ENCODE data around the gene CELF1. TPM values are rescaled to one million over a fixed set of nuclear protein-coding genes. Genes with fewer than 3 reads are reported as not detected.
"Not testable (repeated sequence)": the region's sequence is repeated elsewhere in the genome, so short reads cannot be mapped to it uniquely, and the experiment has no call there.

The CELF1 gene
- total and polyA plus RNA-seq, 5 donors from 2014 or later: 30.8 to 124 (median 52.4) TPM

GRCh38 chr11:47546274-47546673 lies 6.7 kb downstream of the CELF1 start:
- not testable (repeated sequence) for H3K27ac ChIP-seq (ENCODE audit: insufficient read depth, low read length, poor library complexity, severe bottlenecking); H3K27me3 ChIP-seq (ENCODE audit: control insufficient read depth, insufficient read depth, low read length); ATAC-seq (ENCODE audit: low read depth in 2 of 2); H3K4me3 ChIP-seq (ENCODE audit: low read depth, low read length); H3K36me3 Mint-ChIP-seq; H3K27ac Mint-ChIP-seq; DNase-seq; H3K9me3 ChIP-seq (ENCODE audit: control insufficient read depth in 2 of 2, low read length in 2 of 2); H3K9me3 Mint-ChIP-seq; H3K36me3 ChIP-seq (ENCODE audit: control insufficient read depth, insufficient read depth, low read length); H3K27me3 Mint-ChIP-seq
- H3K4me1 Mint-ChIP-seq: peaks cover 20 to 87% (median 53%) of the 10 kb centered on the region in 4 donors
- H3K4me1 ChIP-seq (ENCODE audit: control insufficient read depth, insufficient read depth, low read length, poor library complexity, severe bottlenecking): peaks cover 57% of the 10 kb centered on the region
- peak overlapping the region; percentile 1 to 52 (median 34) for H3K4me3 Mint-ChIP-seq

- ATAC-seq (ENCODE audit: low read depth in 2 of 2) (no peak), DNase-seq (no peak)
- no peak overlapping the region for H3K27ac ChIP-seq (ENCODE audit: insufficient read depth, low read length, poor library complexity, severe bottlenecking)
- H3K4me3 Mint-ChIP-seq: peak overlapping the region in 1 of 4 donors; percentile 8
- no peak overlapping the region for H3K4me3 ChIP-seq (ENCODE audit: low read depth, low read length)
- peaks cover 23 to 87% (median 54%) of the 10 kb centered on the region in 4 donors for H3K4me1 Mint-ChIP-seq
- H3K27me3 Mint-ChIP-seq: no peaks in the 10 kb centered on the region
- no peaks in the 10 kb centered on the region for H3K27me3 ChIP-seq (ENCODE audit: control insufficient read depth, insufficient read depth, low read length)
- H3K36me3 Mint-ChIP-seq: peaks cover 13% of the 10 kb centered on the region
- H3K4me1 ChIP-seq (ENCODE audit: control insufficient read depth, insufficient read depth, low read length, poor library complexity, severe bottlenecking): peaks cover 57% of the 10 kb centered on the region
- no peaks in the 10 kb centered on the region for H3K9me3 Mint-ChIP-seq
- no peak overlapping the region for H3K27ac Mint-ChIP-seq
- H3K9me3 ChIP-seq (ENCODE audit: control insufficient read depth in 2 of 2, low read length in 2 of 2): no peaks in the 10 kb centered on the region
- no peaks in the 10 kb centered on the region for H3K36me3 ChIP-seq (ENCODE audit: control insufficient read depth, insufficient read depth, low read length)
Measured at GRCh38 chr11:47545298-47545697, 7.6 kb downstream of the CELF1 start.

GRCh38 chr11:47541070-47541469 lies 11.9 kb downstream of the CELF1 start:
- DNase-seq (no peak), ATAC-seq (ENCODE audit: low read depth in 2 of 2) (peak in 1 of 2 donors; percentile 47)
- Histone ChIP-seq H3K36me3 (ENCODE audit: control insufficient read depth, insufficient read depth, low read length) (peaks cover 3% of the 10 kb centered on the region), H3K9me3 (ENCODE audit: control insufficient read depth in 2 of 2, low read length in 2 of 2) (no peaks in the 10 kb centered on the region), H3K4me3 (ENCODE audit: low read depth, low read length) (peak overlapping the region; percentile 59), H3K27ac (ENCODE audit: insufficient read depth, low read length, poor library complexity, severe bottlenecking) (no peak overlapping the region), H3K27me3 (ENCODE audit: control insufficient read depth, insufficient read depth, low read length) (no peaks in the 10 kb centered on the region), H3K4me1 (ENCODE audit: control insufficient read depth, insufficient read depth, low read length, poor library complexity, severe bottlenecking) (peaks cover 62% of the 10 kb centered on the region)
- H3K9me3 Mint-ChIP-seq: peaks cover 0 to 1% (median 0%) of the 10 kb centered on the region in 7 donors
- H3K27me3 Mint-ChIP-seq: no peaks in the 10 kb centered on the region
- H3K4me3 Mint-ChIP-seq: peak overlapping the region; percentile 52 to 82 (median 79)
- peak overlapping the region; percentile 81 to 94 (median 89) for H3K27ac Mint-ChIP-seq
- peaks cover 23 to 88% (median 49%) of the 10 kb centered on the region in 4 donors for H3K4me1 Mint-ChIP-seq
- peaks cover 20% of the 10 kb centered on the region for H3K36me3 Mint-ChIP-seq

- no peak for ATAC-seq (ENCODE audit: low read depth in 2 of 2)
- no peak overlapping the region for H3K27ac ChIP-seq (ENCODE audit: insufficient read depth, low read length, poor library complexity, severe bottlenecking)
- H3K4me3 Mint-ChIP-seq: peak overlapping the region in 3 of 4 donors; percentile 70 to 81 (median 77)
- peaks cover 57% of the 10 kb centered on the region for H3K4me1 ChIP-seq (ENCODE audit: control insufficient read depth, insufficient read depth, low read length, poor library complexity, severe bottlenecking)
- H3K27me3 Mint-ChIP-seq: no peaks in the 10 kb centered on the region
- H3K36me3 ChIP-seq (ENCODE audit: control insufficient read depth, insufficient read depth, low read length): peaks cover 4% of the 10 kb centered on the region
- peak overlapping the region; percentile 68 for H3K4me3 ChIP-seq (ENCODE audit: low read depth, low read length)
- H3K4me1 Mint-ChIP-seq: peaks cover 23 to 88% (median 54%) of the 10 kb centered on the region in 4 donors
- peak overlapping the region in 2 of 3 donors; percentile 78 to 89 for H3K27ac Mint-ChIP-seq
- no peaks in the 10 kb centered on the region for H3K27me3 ChIP-seq (ENCODE audit: control insufficient read depth, insufficient read depth, low read length)
- no peaks in the 10 kb centered on the region for H3K9me3 ChIP-seq (ENCODE audit: control insufficient read depth in 2 of 2, low read length in 2 of 2)
- DNase-seq: no peak
- peaks cover 25% of the 10 kb centered on the region for H3K36me3 Mint-ChIP-seq
- peaks cover 0 to 1% (median 0%) of the 10 kb centered on the region in 7 donors for H3K9me3 Mint-ChIP-seq
Measured at GRCh38 chr11:47539681-47540039, 13.3 kb downstream of the CELF1 start.

- Mint-ChIP-seq H3K27ac (peak overlapping the region; percentile 65 to 89 (median 73)), H3K27me3 (no peaks in the 10 kb centered on the region), H3K36me3 (peaks cover 25% of the 10 kb centered on the region), H3K4me1 (peaks cover 17 to 82% (median 49%) of the 10 kb centered on the region in 4 donors), H3K4me3 (peak overlapping the region in 2 of 4 donors; percentile 70 to 77), H3K9me3 (peaks cover 0 to 1% (median 0%) of the 10 kb centered on the region in 7 donors)
- Histone ChIP-seq H3K27me3 (ENCODE audit: control insufficient read depth, insufficient read depth, low read length) (no peaks in the 10 kb centered on the region), H3K9me3 (ENCODE audit: control insufficient read depth in 2 of 2, low read length in 2 of 2) (no peaks in the 10 kb centered on the region), H3K4me1 (ENCODE audit: control insufficient read depth, insufficient read depth, low read length, poor library complexity, severe bottlenecking) (peaks cover 51% of the 10 kb centered on the region), H3K4me3 (ENCODE audit: low read depth, low read length) (peak overlapping the region; percentile 68), H3K27ac (ENCODE audit: insufficient read depth, low read length, poor library complexity, severe bottlenecking) (no peak overlapping the region), H3K36me3 (ENCODE audit: control insufficient read depth, insufficient read depth, low read length) (peaks cover 5% of the 10 kb centered on the region)
- DNase-seq: no peak
- ATAC-seq (ENCODE audit: low read depth in 2 of 2): no peak
Measured at GRCh38 chr11:47538741-47539565, 14.0 kb downstream of the CELF1 start.

- Histone ChIP-seq H3K4me3 (ENCODE audit: low read depth, low read length) (no peak overlapping the region), H3K36me3 (ENCODE audit: control insufficient read depth, insufficient read depth, low read length) (peaks cover 5% of the 10 kb centered on the region), H3K27me3 (ENCODE audit: control insufficient read depth, insufficient read depth, low read length) (no peaks in the 10 kb centered on the region), H3K4me1 (ENCODE audit: control insufficient read depth, insufficient read depth, low read length, poor library complexity, severe bottlenecking) (peaks cover 57% of the 10 kb centered on the region), H3K9me3 (ENCODE audit: control insufficient read depth in 2 of 2, low read length in 2 of 2) (no peaks in the 10 kb centered on the region), H3K27ac (ENCODE audit: insufficient read depth, low read length, poor library complexity, severe bottlenecking) (no peak overlapping the region)
- DNase-seq (no peak), ATAC-seq (ENCODE audit: low read depth in 2 of 2) (no peak)
- Mint-ChIP-seq H3K27ac (no peak overlapping the region), H3K27me3 (no peaks in the 10 kb centered on the region), H3K4me3 (no peak overlapping the region), H3K36me3 (peaks cover 25% of the 10 kb centered on the region), H3K9me3 (peaks cover 0 to 1% (median 0%) of the 10 kb centered on the region in 7 donors), H3K4me1 (peaks cover 14 to 80% (median 47%) of the 10 kb centered on the region in 4 donors)
Measured at GRCh38 chr11:47536915-47537314, 16.0 kb downstream of the CELF1 start.

- peaks cover 20% of the 10 kb centered on the region for H3K36me3 Mint-ChIP-seq
- peaks cover 10 to 79% (median 42%) of the 10 kb centered on the region in 4 donors for H3K4me1 Mint-ChIP-seq
- Histone ChIP-seq H3K27me3 (ENCODE audit: control insufficient read depth, insufficient read depth, low read length) (no peaks in the 10 kb centered on the region), H3K36me3 (ENCODE audit: control insufficient read depth, insufficient read depth, low read length) (peaks cover 5% of the 10 kb centered on the region), H3K27ac (ENCODE audit: insufficient read depth, low read length, poor library complexity, severe bottlenecking) (no peak overlapping the region), H3K4me1 (ENCODE audit: control insufficient read depth, insufficient read depth, low read length, poor library complexity, severe bottlenecking) (peaks cover 36% of the 10 kb centered on the region), H3K4me3 (ENCODE audit: low read depth, low read length) (no peak overlapping the region), H3K9me3 (ENCODE audit: control insufficient read depth in 2 of 2, low read length in 2 of 2) (no peaks in the 10 kb centered on the region)
- peaks cover 0 to 1% (median 0%) of the 10 kb centered on the region in 7 donors for H3K9me3 Mint-ChIP-seq
- no peak for ATAC-seq (ENCODE audit: low read depth in 2 of 2)
- H3K27ac Mint-ChIP-seq: no peak overlapping the region
- no peak for DNase-seq
- H3K27me3 Mint-ChIP-seq: no peaks in the 10 kb centered on the region
- H3K4me3 Mint-ChIP-seq: peak overlapping the region in 2 of 4 donors; percentile 4 to 24
Measured at GRCh38 chr11:47534704-47535251, 18.2 kb downstream of the CELF1 start.

All from CD4-positive, CD25-positive, alpha-beta regulatory T cell (primary cell).